Endothelial cell (in vitro differentiated cells): ENCODE measurements around the gene SNCB. TPM values are rescaled to one million over a fixed set of nuclear protein-coding genes. Genes with fewer than 3 reads are reported as not detected.
"Not testable (repeated sequence)": the region's sequence is repeated elsewhere in the genome, so short reads cannot be mapped to it uniquely, and the experiment has no call there.

Source experiments
- DNase-seq: peaks from one replicate; pipeline ENCODE4 v3.0.0; 2021; ENCODE audit warnings: low spot score
- H3K27ac Mint-ChIP-seq: one replicate; pipeline ENCODE4 v1.8.0; 2021; ENCODE audit warnings: mixed read lengths, inconsistent platforms; ENCODE audit not compliant: unreplicated experiment
- H3K27me3 Mint-ChIP-seq: one replicate; pipeline ENCODE4 v1.8.0; 2021; ENCODE audit warnings: mild to moderate bottlenecking, moderate library complexity, mixed read lengths, inconsistent platforms; ENCODE audit not compliant: unreplicated experiment
- H3K36me3 Mint-ChIP-seq: one replicate; pipeline ENCODE4 v1.8.0; 2021; ENCODE audit warnings: mild to moderate bottlenecking, low read depth, mixed read lengths, inconsistent platforms; ENCODE audit not compliant: unreplicated experiment
- H3K4me1 Mint-ChIP-seq: one replicate; pipeline ENCODE4 v1.8.0; 2021; ENCODE audit warnings: mild to moderate bottlenecking, mixed read lengths, inconsistent platforms; ENCODE audit not compliant: unreplicated experiment
- H3K4me3 Mint-ChIP-seq: one replicate; pipeline ENCODE4 v1.8.0; 2021; ENCODE audit warnings: mild to moderate bottlenecking, mixed read lengths, inconsistent platforms; ENCODE audit not compliant: unreplicated experiment
- H3K9me3 Mint-ChIP-seq: one replicate; pipeline ENCODE4 v1.8.0; 2021; ENCODE audit warnings: mixed read lengths, inconsistent platforms; ENCODE audit not compliant: unreplicated experiment
- CTCF ChIP-seq: fragments of 200-600 bp; sonication (generic); IDR thresholded peaks from one replicate; pipeline ENCODE4 v1.5.0; 2021; ENCODE audit warnings: antibody characterized with exemption; ENCODE audit not compliant: unreplicated experiment
- total RNA-seq: library from RNA; stranded (reverse); fragmentation: NEBNext Ultra II Directional; extraction: Animal tissue kit (Norgen Biotek cat#: 25700); gene quantifications from one replicate; pipeline ENCODE4 v1.2.1, GENCODE V29; 2021; ENCODE audit not compliant: unreplicated experiment

The SNCB gene
- total RNA-seq, 1 donor from 2014 or later, result 0.80 TPM

GRCh38 chr5:176595386-176595943 is 34.9 kb downstream of the SNCB start:
- no peak for TF ChIP-seq CTCF
- no peak overlapping the region for H3K4me3 Mint-ChIP-seq
- no peaks in the 10 kb centered on the region for H3K4me1 Mint-ChIP-seq
- H3K27me3 Mint-ChIP-seq, result peaks cover 15% of the 10 kb centered on the region
- no peaks in the 10 kb centered on the region for H3K9me3 Mint-ChIP-seq
- DNase-seq, result no peak
- H3K27ac Mint-ChIP-seq, result no peak overlapping the region
- H3K36me3 Mint-ChIP-seq, result peaks cover 6% of the 10 kb centered on the region

GRCh38 chr5:176594554-176594953 is 35.8 kb downstream of the SNCB start:
- peaks cover 11% of the 10 kb centered on the region for H3K27me3 Mint-ChIP-seq
- H3K27ac Mint-ChIP-seq, result no peak overlapping the region
- peaks cover 6% of the 10 kb centered on the region for H3K36me3 Mint-ChIP-seq
- H3K9me3 Mint-ChIP-seq, result no peaks in the 10 kb centered on the region
- H3K4me1 Mint-ChIP-seq, result no peaks in the 10 kb centered on the region
- no peak overlapping the region for H3K4me3 Mint-ChIP-seq
- DNase-seq, result no peak
- no peak for TF ChIP-seq CTCF

- Mint-ChIP-seq H3K27ac (no peak overlapping the region), H3K27me3 (peaks cover 8% of the 10 kb centered on the region), H3K4me1 (no peaks in the 10 kb centered on the region), H3K9me3 (no peaks in the 10 kb centered on the region), H3K4me3 (no peak overlapping the region), H3K36me3 (peaks cover 1% of the 10 kb centered on the region)
- TF ChIP-seq CTCF, result no peak
- no peak for DNase-seq
Measured at GRCh38 chr5:176593273-176593869, 37.0 kb downstream of the SNCB start.

GRCh38 chr5:176592573-176592972 is 37.8 kb downstream of the SNCB start:
- peaks cover 10% of the 10 kb centered on the region for H3K27me3 Mint-ChIP-seq
- no peak for DNase-seq
- no peak for TF ChIP-seq CTCF
- peaks cover 5% of the 10 kb centered on the region for H3K36me3 Mint-ChIP-seq
- no peak overlapping the region for H3K4me3 Mint-ChIP-seq
- H3K4me1 Mint-ChIP-seq, result no peaks in the 10 kb centered on the region
- no peak overlapping the region for H3K27ac Mint-ChIP-seq
- H3K9me3 Mint-ChIP-seq, result no peaks in the 10 kb centered on the region

GRCh38 chr5:176591667-176592066 is 38.7 kb downstream of the SNCB start:
- H3K27ac Mint-ChIP-seq, DNase-seq, H3K27me3 Mint-ChIP-seq, H3K36me3 Mint-ChIP-seq, H3K9me3 Mint-ChIP-seq, H3K4me3 Mint-ChIP-seq, H3K4me1 Mint-ChIP-seq: not testable (repeated sequence)
